Non-pigmented ciliary epithelial cell (primary cell): ENCODE results near the gene AKAP5.
"Not testable (repeated sequence)": the region's sequence is repeated elsewhere in the genome, so short reads cannot be mapped to it uniquely, and the experiment has no call there.

Source experiments
- DNase-seq: peaks from one replicate; pipeline ENCODE4 v3.0.0-alpha.2; 2010; ENCODE audit warnings: low read depth

AKAP5 gene

GRCh38 chr14:64502887-64503433 lies 37.7 kb downstream of the AKAP5 start:
- DNase-seq = no peak

GRCh38 chr14:64503434-64504309 lies 38.4 kb downstream of the AKAP5 start, which contains the start of gene ZBTB25:
Gene ZBTB25, minus strand, starts transcription at chr14:64503838. Its CDS starts 13,305 bp downstream, at chr14:64490533.
- peak; percentile 65 for DNase-seq

- DNase-seq = peak; percentile 38
Observed at GRCh38 chr14:64504310-64504896, 39.1 kb downstream of the AKAP5 start, which contains the start of gene ZBTB1. Gene ZBTB1, plus strand, starts transcription at chr14:64504770. Its CDS starts 16,735 bp downstream, at chr14:64521505.

GRCh38 chr14:64504897-64505794 lies 39.8 kb downstream of the AKAP5 start:
- peak; percentile 38 for DNase-seq

GRCh38 chr14:64506721-64507120 lies 41.4 kb downstream of the AKAP5 start:
- DNase-seq = no peak

- no peak for DNase-seq
Observed at GRCh38 chr14:64507376-64508156, 42.3 kb downstream of the AKAP5 start.

- no peak for DNase-seq
Observed at GRCh38 chr14:64508215-64508776, 43.0 kb downstream of the AKAP5 start.

GRCh38 chr14:64509036-64509435 lies 43.7 kb downstream of the AKAP5 start:
- no peak for DNase-seq

GRCh38 chr14:64510825-64511671 lies 45.7 kb downstream of the AKAP5 start:
- no peak for DNase-seq

- no peak for DNase-seq
Observed at GRCh38 chr14:64513271-64513670, 48.0 kb downstream of the AKAP5 start.

GRCh38 chr14:64515053-64515452 lies 49.8 kb downstream of the AKAP5 start:
- no peak for DNase-seq

- DNase-seq = no peak
Observed at GRCh38 chr14:64516969-64517368, 51.7 kb downstream of the AKAP5 start.

- DNase-seq = not testable (repeated sequence)
Observed at GRCh38 chr14:64517667-64518066, 52.4 kb downstream of the AKAP5 start.

GRCh38 chr14:64518229-64518628 lies 52.9 kb downstream of the AKAP5 start:
- no peak for DNase-seq

- DNase-seq = no peak
Observed at GRCh38 chr14:64520699-64521098, 55.4 kb downstream of the AKAP5 start.

- DNase-seq = no peak
Observed at GRCh38 chr14:64522591-64523355, 57.5 kb downstream of the AKAP5 start.
